DOHH2 (cell line): ENCODE results near the gene DIO2.

Experiments
- H3F3A ChIP-seq: fragments of 200-600 bp; sonication (generic), shearing (Covaris generic); 2 replicates; pipeline ENCODE4 v1.6.0; 2016; ENCODE audit warnings: antibody characterized with exemption, mild to moderate bottlenecking; ENCODE audit not compliant: control insufficient read depth, insufficient read depth
- H3K27ac ChIP-seq: fragments of 200-600 bp; sonication (generic); 2 replicates; pipeline ENCODE4 v1.5.1; 2014; ENCODE audit warnings: low read depth, mild to moderate bottlenecking, low read length, moderate library complexity
- H3K27me3 ChIP-seq: fragments of 200-600 bp; sonication (generic); 2 replicates; pipeline ENCODE4 v1.6.1; 2014; ENCODE audit warnings: mild to moderate bottlenecking, low read length, mixed read lengths; ENCODE audit not compliant: control insufficient read depth
- H3K36me3 ChIP-seq: fragments of 200-600 bp; sonication (generic); 2 replicates; pipeline ENCODE4 v1.6.1; 2014; ENCODE audit warnings: mild to moderate bottlenecking, low read length, moderate library complexity, mixed read lengths; ENCODE audit not compliant: control insufficient read depth
- H3K4me1 ChIP-seq: fragments of 200-600 bp; sonication (generic); 2 replicates; pipeline ENCODE4 v1.6.1; 2014; ENCODE audit warnings: mild to moderate bottlenecking, low read length, mixed read lengths; ENCODE audit not compliant: control insufficient read depth
- H3K4me2 ChIP-seq: fragments of 200-600 bp; sonication (generic); 2 replicates; pipeline ENCODE4 v1.6.0; 2014; ENCODE audit warnings: mild to moderate bottlenecking, low read length, moderate library complexity
- H3K4me3 ChIP-seq: fragments of 200-600 bp; sonication (generic); 2 replicates; pipeline ENCODE4 v1.5.1; 2014; ENCODE audit warnings: mild to moderate bottlenecking, low read length, mixed read lengths
- H3K79me2 ChIP-seq: fragments of 200-600 bp; sonication (generic); 2 replicates; pipeline ENCODE4 v1.6.1; 2014; ENCODE audit warnings: mild to moderate bottlenecking, low read length, mixed read lengths; ENCODE audit not compliant: control insufficient read depth
- H3K9me2 ChIP-seq: fragments of 200-600 bp; sonication (generic); replicated peaks from 2 replicates; pipeline ENCODE4 v1.6.1; 2014; ENCODE audit warnings: mild to moderate bottlenecking, low read length, mixed read lengths; ENCODE audit not compliant: control insufficient read depth
- H3K9me3 ChIP-seq: fragments of 200-600 bp; sonication (generic); 2 replicates; pipeline ENCODE4 v1.6.1; 2014; ENCODE audit warnings: antibody characterized with exemption, low read length, mixed read lengths; ENCODE audit not compliant: control insufficient read depth, insufficient read depth
- H4K20me1 ChIP-seq: fragments of 200-600 bp; sonication (generic); 2 replicates; pipeline ENCODE4 v1.6.0; 2014; ENCODE audit warnings: low read depth, mild to moderate bottlenecking, antibody characterized with exemption, low read length, moderate library complexity; ENCODE audit not compliant: control insufficient read depth, insufficient read depth
- CTCF ChIP-seq: fragments of 200-600 bp; sonication (generic); IDR thresholded peaks from one replicate; pipeline ENCODE4 v1.5.1; 2014; ENCODE audit warnings: antibody characterized with exemption, mild to moderate bottlenecking, low read depth, low read length; ENCODE audit not compliant: poor library complexity, severe bottlenecking
- EZH2phosphoT487 ChIP-seq: fragments of 200-600 bp; sonication (generic); IDR thresholded peaks from 2 replicates; pipeline ENCODE4 v1.6.1; 2017; ENCODE audit warnings: borderline replicate concordance, mild to moderate bottlenecking, antibody characterized with exemption, low read length, moderate library complexity, mixed read lengths

The DIO2 gene

GRCh38 chr14:80152166-80152565, 59.1 kb downstream of the DIO2 start:
- no peaks in the 10 kb centered on the region for H4K20me1 ChIP-seq
- no peaks in the 10 kb centered on the region for H3K36me3 ChIP-seq
- no peaks in the 10 kb centered on the region for H3K9me3 ChIP-seq
- no peak for TF ChIP-seq CTCF
- no peaks in the 10 kb centered on the region for H3K27me3 ChIP-seq
- H3K9me2 ChIP-seq, result no peaks in the 10 kb centered on the region
- no peak overlapping the region for H3K27ac ChIP-seq
- no peak overlapping the region for H3K4me2 ChIP-seq
- H3K4me1 ChIP-seq, result no peaks in the 10 kb centered on the region
- no peak overlapping the region for H3K4me3 ChIP-seq
- H3F3A ChIP-seq, result no peaks in the 10 kb centered on the region
- H3K79me2 ChIP-seq, result no peaks in the 10 kb centered on the region

DNA sequence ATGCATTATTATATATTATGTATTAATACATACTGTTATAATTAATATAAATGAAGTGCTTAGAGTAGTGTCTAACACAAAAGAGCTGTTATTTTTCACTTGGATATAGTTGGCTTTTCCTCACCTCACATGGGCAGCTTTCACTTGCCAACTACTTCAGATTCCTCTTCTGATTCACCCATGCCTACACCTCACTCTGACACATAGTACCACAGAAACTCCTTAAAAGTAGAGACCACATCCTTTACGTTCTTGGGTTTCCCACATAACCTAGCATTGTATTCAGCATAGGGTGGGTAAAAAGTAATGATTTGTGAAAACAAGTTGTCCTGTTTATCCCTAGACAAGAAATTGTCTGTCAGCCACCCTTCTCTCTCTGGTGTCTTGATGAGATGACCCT, 61.0 kb downstream of the DIO2 start:
- H3K9me2 ChIP-seq, result no peaks in the 10 kb centered on the region
- H3K36me3 ChIP-seq, result no peaks in the 10 kb centered on the region
- no peak overlapping the region for H3K4me3 ChIP-seq
- no peaks in the 10 kb centered on the region for H3K4me1 ChIP-seq
- no peaks in the 10 kb centered on the region for H4K20me1 ChIP-seq
- no peaks in the 10 kb centered on the region for H3K9me3 ChIP-seq
- H3F3A ChIP-seq, result no peaks in the 10 kb centered on the region
- TF ChIP-seq CTCF (no peak), EZH2phosphoT487 (no peak)
- no peaks in the 10 kb centered on the region for H3K27me3 ChIP-seq
- no peaks in the 10 kb centered on the region for H3K79me2 ChIP-seq
- H3K4me2 ChIP-seq, result no peak overlapping the region
- no peak overlapping the region for H3K27ac ChIP-seq
